Kidney (tissue), 14 donors: ENCODE data around the gene RNF182. TPM values are rescaled to one million over a fixed set of nuclear protein-coding genes. Genes with fewer than 3 reads are reported as not detected.

ENCODE experiments used
- DNase-seq, 5 donors: peaks; one replicate each; pipeline ENCODE4 v3.0.0-alpha.2; 2013 to 2020
- FAIRE-seq: peaks from 2 replicates; lab custom pipeline; 2012; peaks lifted over from hg19 to GRCh38; lab: Jason Lieb, UNC
- H3K27ac ChIP-seq, 2 donors: one replicate each; pipeline ENCODE4 v1.7.0; 2013; ENCODE audit warnings: low read depth in 2 of 2, low read length in 2 of 2, inconsistent platforms in 1 of 2
- H3K27me3 ChIP-seq: one replicate; pipeline ENCODE4 v1.7.1; 2013; ENCODE audit warnings: low read length, inconsistent platforms; ENCODE audit not compliant: control insufficient read depth, insufficient read depth
- H3K36me3 ChIP-seq, 3 donors: one replicate each; pipeline versions ENCODE4 v1.7.0 to v1.7.1; 2013; ENCODE audit warnings: low read length in 3 of 3, control low read depth in 1 of 3, inconsistent platforms in 1 of 3; ENCODE audit not compliant: insufficient read depth in 3 of 3, control insufficient read depth in 2 of 3
- H3K4me1 ChIP-seq, 3 donors: one replicate each; pipeline versions ENCODE4 v1.7.0 to v1.7.1; 2013; ENCODE audit warnings: low read length in 3 of 3, inconsistent platforms in 1 of 3, low read depth in 1 of 3; ENCODE audit not compliant: control insufficient read depth in 2 of 3, insufficient read depth in 2 of 3
- H3K4me3 ChIP-seq, 3 donors: one replicate each; pipeline versions ENCODE4 v1.7.0 to v1.8.1; 2013; ENCODE audit warnings: low read length in 3 of 3, control low read depth in 1 of 3, inconsistent platforms in 1 of 3
- H3K9ac ChIP-seq, 3 donors: one replicate each; pipeline versions ENCODE4 v1.7.0 to v1.7.1; 2013; ENCODE audit warnings: low read length in 3 of 3, control low read depth in 1 of 3, inconsistent platforms in 1 of 3
- H3K9me3 ChIP-seq, 3 donors: one replicate each; pipeline versions ENCODE4 v1.7.0 to v1.7.1; 2013; ENCODE audit warnings: low read length in 3 of 3, control low read depth in 1 of 3, inconsistent platforms in 1 of 3; ENCODE audit not compliant: control insufficient read depth in 2 of 3, insufficient read depth in 1 of 3
- CTCF ChIP-seq: IDR thresholded peaks from 3 replicates; pipeline ENCODE4 v1.5.1; 2012; ENCODE audit warnings: mild to moderate bottlenecking, moderate library complexity, borderline replicate concordance; ENCODE audit not compliant: insufficient read depth; ENCODE audit errors: extremely low read depth
- intact Hi-C: fragments of 100-400 bp; cut with DNase I; formaldehyde crosslinking; loops from one replicate; pipeline ENCODE4 v1.11.1; 2022
- polyA plus RNA-seq: library from polyadenylated mRNA; stranded (reverse); fragments of 350-450 nt; fragmentation: Illumina TruSeq; extraction: RNeasy Lipid Tissue Mini Kit (QIAGEN cat#74804); gene quantifications from one replicate; pipeline ENCODE4 v1.2.3, GENCODE V29; 2014; ENCODE audit warnings: low read depth, low replicate concordance; ENCODE audit not compliant: insufficient read depth
- total RNA-seq: library from RNA; stranded (reverse); fragmentation: NEBNext Ultra II Directional; extraction: Animal tissue kit (Norgen Biotek cat#: 25700); gene quantifications from one replicate; pipeline ENCODE4 v1.2.1, GENCODE V29; 2021
- donor health status: control.
- donor health status: control.
- donor health status: control.
- donor health status: control.
- donor health status: control.
- donor health status: DM: yes; HTN: yes; CAD: no.
- donor health status: Normal renal cell carcinoma (clear cell type).

The RNF182 gene
- total and polyA plus RNA-seq, 2 donors from 2014 or later = 0.90 to 3.9 TPM

- Histone ChIP-seq H3K36me3 (no peaks in the 10 kb centered on the region), H3K27me3 (peaks cover 24% of the 10 kb centered on the region), H3K9me3 (no peaks in the 10 kb centered on the region), H3K27ac (no peak overlapping the region), H3K9ac (no peak overlapping the region), H3K4me1 (peaks cover 0 to 5% (median 0%) of the 10 kb centered on the region in 3 donors), H3K4me3 (no peak overlapping the region)
- DNase-seq = no peak
- TF ChIP-seq CTCF = no peak
- FAIRE-seq = no peak
- intact Hi-C loops = no loop called here
Observed at GRCh38 chr6:13929196-13929595, 4.4 kb downstream of the RNF182 start.

GRCh38 chr6:13931797-13932402 is 7.1 kb downstream of the RNF182 start:
- Histone ChIP-seq H3K9me3 (no peaks in the 10 kb centered on the region), H3K9ac (no peak overlapping the region), H3K36me3 (no peaks in the 10 kb centered on the region), H3K27ac (no peak overlapping the region), H3K4me1 (no peaks in the 10 kb centered on the region), H3K27me3 (peaks cover 9% of the 10 kb centered on the region), H3K4me3 (no peak overlapping the region)
- DNase-seq (no peak), FAIRE-seq (no peak)
- intact Hi-C loops = no loop called here
- TF ChIP-seq CTCF = no peak

GRCh38 chr6:13932785-13933184 is 8.0 kb downstream of the RNF182 start:
- H3K9ac ChIP-seq = no peak overlapping the region
- no peak for FAIRE-seq
- H3K4me1 ChIP-seq = no peaks in the 10 kb centered on the region
- no peak for DNase-seq
- no peaks in the 10 kb centered on the region for H3K36me3 ChIP-seq
- no peaks in the 10 kb centered on the region for H3K9me3 ChIP-seq
- intact Hi-C loops = no loop called here
- no peak overlapping the region for H3K27ac ChIP-seq
- peaks cover 1% of the 10 kb centered on the region for H3K27me3 ChIP-seq
- TF ChIP-seq CTCF = no peak
- H3K4me3 ChIP-seq = no peak overlapping the region

- FAIRE-seq (no peak), DNase-seq (no peak)
- Histone ChIP-seq H3K36me3 (no peaks in the 10 kb centered on the region), H3K9ac (no peak overlapping the region), H3K9me3 (no peaks in the 10 kb centered on the region), H3K27ac (no peak overlapping the region), H3K4me3 (no peak overlapping the region), H3K27me3 (no peaks in the 10 kb centered on the region), H3K4me1 (no peaks in the 10 kb centered on the region)
- intact Hi-C loops = no loop called here
- no peak for TF ChIP-seq CTCF
Observed at GRCh38 chr6:13934721-13935120, 10.0 kb downstream of the RNF182 start.
